SK-N-SH treated with all-trans-retinoic acid at 6 μM for 48 hours (cell line): ENCODE data around the gene BSG.

Experiments
- CSRNP3 ChIP-seq: fragments of 250-450 bp; sonication (Bioruptor Pico); IDR thresholded peaks from 2 replicates; pipeline ENCODE4 v1.5.1; 2021; ENCODE audit warnings: mild to moderate bottlenecking, moderate library complexity
- ISL1 ChIP-seq: fragments of 250-450 bp; sonication (Bioruptor Pico); IDR thresholded peaks from 2 replicates; pipeline ENCODE4 v2.1.2; 2022; ENCODE audit warnings: mild to moderate bottlenecking, moderate library complexity
- OSR1 ChIP-seq: fragments of 250-450 bp; sonication (Bioruptor Pico); IDR thresholded peaks from 2 replicates; pipeline ENCODE4 v1.8.0; 2022; ENCODE audit warnings: moderate library complexity, mild to moderate bottlenecking, inconsistent platforms
- PATZ1 ChIP-seq: fragments of 250-450 bp; sonication (Bioruptor Pico); IDR thresholded peaks from 2 replicates; pipeline ENCODE4 v1.8.0; 2020; ENCODE audit warnings: mild to moderate bottlenecking, moderate library complexity, borderline replicate concordance
- RARB ChIP-seq: fragments of 250-450 bp; sonication (Bioruptor Pico); IDR thresholded peaks from 2 replicates; pipeline ENCODE4 v1.8.0; 2021; ENCODE audit warnings: mild to moderate bottlenecking, moderate library complexity
- TOX ChIP-seq: fragments of 250-450 bp; sonication (Bioruptor Pico); IDR thresholded peaks from 2 replicates; pipeline ENCODE4 v1.8.0; 2021; ENCODE audit warnings: mild to moderate bottlenecking, moderate library complexity, borderline replicate concordance
- ZFP30 ChIP-seq: fragments of 450-650 bp; formaldehyde crosslinking; IDR thresholded peaks from 2 replicates; pipeline ENCODE4 v1.5.0; 2022; ENCODE audit warnings: mild to moderate bottlenecking, moderate library complexity
- ZNF565 ChIP-seq: fragments of 450-650 bp; formaldehyde crosslinking; conservative IDR thresholded peaks from 2 replicates; pipeline ENCODE4 v1.5.0; 2020; ENCODE audit warnings: low read depth, mild to moderate bottlenecking, moderate library complexity

- TF ChIP-seq ZFP30 (CRISPR knock-in tag) (no peak), TOX (CRISPR knock-in tag) (no peak), RARB (no peak), PATZ1 (no peak), CSRNP3 (no peak), OSR1 (CRISPR knock-in tag) (no peak), ISL1 (CRISPR knock-in tag) (no peak), ZNF565 (no peak)
Observed at GRCh38 chr19:525857-526419, 46.5 kb upstream of the BSG start.
